Measurements from ENCODE around the gene ZNF518A.

ZNF518A gene

GRCh38 chr10:96176985-96177384, 46.9 kb downstream of the ZNF518A start:
- no peaks in the 10 kb centered on the region for H3K9me3 ChIP-seq (ENCODE audit: control insufficient read depth, insufficient read depth, low read depth, low read length)
- ChIA-PET CTCF (no interaction called here), POLR2A (no interaction called here)
- H3K4me1 ChIP-seq (ENCODE audit: control insufficient read depth, insufficient read depth, low read length), result no peaks in the 10 kb centered on the region
- H3K4me3 ChIP-seq (ENCODE audit: low read depth, low read length), result no peak overlapping the region
- H3K27ac ChIP-seq (ENCODE audit: extremely low read depth, low read depth, low read length), result no peak overlapping the region
- H3K36me3 ChIP-seq (ENCODE audit: control insufficient read depth in 2 of 2, insufficient read depth in 1 of 2, low read length in 2 of 2), result no peaks in the 10 kb centered on the region
- TF ChIP-seq ZNF558 (tag by site-specific recombination; IDR thresholded peaks at IDR 0.05) (no peak), SETDB1 (IDR thresholded peaks at IDR 0.05; ENCODE audit: insufficient read length, low read length) (peak; percentile 36)

DNA sequence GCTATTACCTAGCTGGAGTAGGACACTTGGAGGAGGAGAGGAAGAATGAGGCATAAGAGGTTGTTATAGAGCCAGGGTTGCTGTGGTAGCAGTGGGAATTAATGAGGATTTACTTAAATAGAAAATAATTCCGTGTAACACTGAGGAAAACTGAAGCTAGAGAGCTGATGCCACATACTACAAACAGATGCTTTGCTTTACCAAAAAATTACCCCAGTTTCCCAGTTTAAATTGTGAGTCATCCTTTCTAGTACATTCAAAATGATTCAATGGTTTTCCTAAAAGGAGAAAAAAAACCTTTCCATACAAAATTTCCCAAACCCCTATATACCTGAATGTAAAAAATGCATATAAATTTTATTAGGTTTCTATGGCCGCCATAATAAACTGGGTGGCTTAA, 58.3 kb downstream of the ZNF518A start:
- TF ChIP-seq, protein P1, sequence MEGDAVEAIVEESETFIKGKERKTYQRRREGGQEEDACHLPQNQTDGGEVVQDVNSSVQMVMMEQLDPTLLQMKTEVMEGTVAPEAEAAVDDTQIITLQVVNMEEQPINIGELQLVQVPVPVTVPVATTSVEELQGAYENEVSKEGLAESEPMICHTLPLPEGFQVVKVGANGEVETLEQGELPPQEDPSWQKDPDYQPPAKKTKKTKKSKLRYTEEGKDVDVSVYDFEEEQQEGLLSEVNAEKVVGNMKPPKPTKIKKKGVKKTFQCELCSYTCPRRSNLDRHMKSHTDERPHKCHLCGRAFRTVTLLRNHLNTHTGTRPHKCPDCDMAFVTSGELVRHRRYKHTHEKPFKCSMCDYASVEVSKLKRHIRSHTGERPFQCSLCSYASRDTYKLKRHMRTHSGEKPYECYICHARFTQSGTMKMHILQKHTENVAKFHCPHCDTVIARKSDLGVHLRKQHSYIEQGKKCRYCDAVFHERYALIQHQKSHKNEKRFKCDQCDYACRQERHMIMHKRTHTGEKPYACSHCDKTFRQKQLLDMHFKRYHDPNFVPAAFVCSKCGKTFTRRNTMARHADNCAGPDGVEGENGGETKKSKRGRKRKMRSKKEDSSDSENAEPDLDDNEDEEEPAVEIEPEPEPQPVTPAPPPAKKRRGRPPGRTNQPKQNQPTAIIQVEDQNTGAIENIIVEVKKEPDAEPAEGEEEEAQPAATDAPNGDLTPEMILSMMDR (tag by site-specific recombination; IDR thresholded peaks at IDR 0.05), result no peak
- TF ChIP-seq ZNF544 (tag by site-specific recombination; IDR thresholded peaks at IDR 0.05) (no peak), IKZF3 (tag by site-specific recombination; IDR thresholded peaks at IDR 0.05) (no peak), KLF16 (tag by site-specific recombination; IDR thresholded peaks at IDR 0.05) (no peak), ZNF530 (tag by site-specific recombination; IDR thresholded peaks at IDR 0.05; ENCODE audit: low read depth) (no peak), ZNF664 (tag by site-specific recombination; IDR thresholded peaks at IDR 0.05) (no peak), EGR2 (tag by site-specific recombination; IDR thresholded peaks at IDR 0.05; ENCODE audit: low read depth) (no peak), ZNF341 (tag by site-specific recombination; IDR thresholded peaks at IDR 0.05; ENCODE audit: low read depth) (no peak), ZIC2 (tag by site-specific recombination; IDR thresholded peaks at IDR 0.05) (no peak), BCL11A (tag by site-specific recombination; IDR thresholded peaks at IDR 0.05; ENCODE audit: low read depth) (no peak), ZFP37 (tag by site-specific recombination; IDR thresholded peaks at IDR 0.05) (no peak), ZNF354C (tag by site-specific recombination; IDR thresholded peaks at IDR 0.05; ENCODE audit: borderline replicate concordance, low read depth) (no peak), ZBTB20 (tag by site-specific recombination; IDR thresholded peaks at IDR 0.05) (no peak), ZNF366 (tag by site-specific recombination; conservative IDR thresholded peaks at IDR 0.05) (no peak), ZNF423 (tag by site-specific recombination; IDR thresholded peaks at IDR 0.05) (no peak), ZNF548 (tag by site-specific recombination; IDR thresholded peaks at IDR 0.05) (no peak), ZBTB10 (tag by site-specific recombination; IDR thresholded peaks at IDR 0.05) (no peak), ZNF223 (tag by site-specific recombination; IDR thresholded peaks at IDR 0.05) (no peak)
- TF ChIP-seq, protein P2, sequence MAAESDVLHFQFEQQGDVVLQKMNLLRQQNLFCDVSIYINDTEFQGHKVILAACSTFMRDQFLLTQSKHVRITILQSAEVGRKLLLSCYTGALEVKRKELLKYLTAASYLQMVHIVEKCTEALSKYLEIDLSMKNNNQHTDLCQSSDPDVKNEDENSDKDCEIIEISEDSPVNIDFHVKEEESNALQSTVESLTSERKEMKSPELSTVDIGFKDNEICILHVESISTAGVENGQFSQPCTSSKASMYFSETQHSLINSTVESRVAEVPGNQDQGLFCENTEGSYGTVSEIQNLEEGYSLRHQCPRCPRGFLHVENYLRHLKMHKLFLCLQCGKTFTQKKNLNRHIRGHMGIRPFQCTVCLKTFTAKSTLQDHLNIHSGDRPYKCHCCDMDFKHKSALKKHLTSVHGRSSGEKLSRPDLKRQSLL (tag by site-specific recombination; IDR thresholded peaks at IDR 0.05), result no peak
- CTCF ChIA-PET, result interaction anchor here (0.6 kb wide), 1 partner anchor 156 kb away, joined by 4 read pairs; no protein-coding TSS in a partner anchor
- no peaks in the 10 kb centered on the region for H3K4me1 ChIP-seq (ENCODE audit: control insufficient read depth, insufficient read depth, low read length)
- H3K4me3 ChIP-seq (ENCODE audit: low read depth, low read length), result no peak overlapping the region
- H3K9me3 ChIP-seq (ENCODE audit: control insufficient read depth, insufficient read depth, low read depth, low read length), result no peaks in the 10 kb centered on the region
- POLR2A ChIA-PET, result no interaction called here
- no peaks in the 10 kb centered on the region for H3K36me3 ChIP-seq (ENCODE audit: control insufficient read depth in 2 of 2, insufficient read depth in 1 of 2, low read length in 2 of 2)
- no peak overlapping the region for H3K27ac ChIP-seq (ENCODE audit: extremely low read depth, low read depth, low read length)

All from HEK293 (cell line).